ENCODE data around the gene MINPP1.

- TF ChIP-seq CTCF (conservative IDR thresholded peaks at IDR 0.05; ENCODE audit: low read depth, low read length) (no peak), EZH2 (IDR thresholded peaks at IDR 0.05; ENCODE audit: low read length, unreplicated experiment) (no peak)
Measured at GRCh38 chr10:87578842-87579401, 74.2 kb downstream of the MINPP1 start.

Measured in PC-3 (cell line).